Measurements from ENCODE around the gene DRC7.

GRCh38 chr16:57742543-57742942, 47.9 kb downstream of the DRC7 start:
- TF ChIP-seq EZH2 (IDR thresholded peaks at IDR 0.05; ENCODE audit: low read depth) (no peak), CTCF (conservative IDR thresholded peaks at IDR 0.05) (no peak)
